ENCODE measurements around the gene CLDN12. TPM values are rescaled to one million over a fixed set of nuclear protein-coding genes. Genes with fewer than 3 reads are reported as not detected.

CLDN12 gene
- 1 to 10 TPM; 5.4 to 5.8 TPM for total RNA-seq

DNA sequence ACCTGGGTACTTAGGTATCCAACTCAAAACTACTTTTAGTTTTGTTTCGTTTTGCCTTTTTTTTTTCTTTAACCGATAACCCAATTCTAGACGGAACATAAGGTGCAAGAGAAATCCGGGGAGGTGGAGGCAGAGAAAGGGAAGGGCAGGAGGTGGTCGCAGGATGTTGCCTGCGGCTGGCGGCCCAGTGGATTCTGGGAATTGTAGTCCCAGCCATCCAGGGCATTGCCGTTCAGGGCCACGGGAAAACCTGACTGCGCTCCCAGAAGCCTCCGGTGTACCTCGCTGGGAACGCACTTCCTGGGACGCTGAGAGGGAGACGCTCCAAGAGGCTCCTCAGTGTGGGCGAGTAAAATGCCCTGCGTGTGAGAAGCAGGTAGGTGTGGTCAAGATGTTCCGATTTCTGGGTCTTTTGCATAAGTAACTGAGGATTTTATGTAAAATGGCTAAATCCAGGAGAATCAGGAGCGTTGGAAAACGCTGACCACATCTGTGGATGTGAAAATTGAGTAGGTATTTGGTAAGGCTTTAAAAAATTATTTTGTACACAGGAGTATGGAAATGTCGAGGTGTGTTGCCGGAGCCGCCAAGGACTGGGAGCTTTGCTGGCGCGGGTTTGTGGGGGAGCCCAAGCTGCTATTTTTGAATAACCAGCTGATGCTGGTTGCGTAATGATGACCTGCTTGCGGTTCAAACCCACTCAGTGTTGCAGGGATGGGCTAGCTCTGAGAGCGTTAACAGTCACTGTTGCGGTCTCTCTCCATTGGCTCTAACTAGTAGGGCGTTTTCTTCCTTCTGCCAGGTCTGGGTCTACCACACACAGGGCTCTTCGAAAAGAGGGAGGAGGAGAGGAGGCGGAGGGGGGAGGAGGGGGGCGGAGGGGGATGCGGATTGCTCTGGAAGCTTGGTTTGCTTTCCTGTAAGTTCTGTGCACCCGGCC lies at the start of gene CLDN12:
CLDN12 (plus strand) TSS at position 288 of the 940 bp plus-strand sequence. CDS start 9,216 bp downstream, outside the sequence.
- peaks cover 13% of the 10 kb centered on the region for H3K9me3 Mint-ChIP-seq (ENCODE audit: low read depth)
- no peaks in the 10 kb centered on the region for H3K27me3 Mint-ChIP-seq
- peak within 1 kb of the TSS; percentile 97 for H3K27ac Mint-ChIP-seq
- peaks cover under 1% of the 10 kb centered on the region for H3K36me3 Mint-ChIP-seq (ENCODE audit: low read depth)
- DNase-seq (peak; percentile 88), ATAC-seq (peak; percentile 98)
- peaks cover 11% of the 10 kb centered on the region for H3K4me1 Mint-ChIP-seq
- H3K4me3 Mint-ChIP-seq, result peak within 1 kb of the TSS; percentile 96
- ChIA-PET CTCF (interaction anchor here (0.6 to 1.1 kb wide), 6 partner anchors 10 to 249 kb away, joined by 3 to 4 read pairs (median 4); partner anchors contain the start of gene STEAP1), POLR2A (no interaction called here)
- intact Hi-C loops (cut with DNase I, micrococcal nuclease), result loop anchor here (1.0 kb wide), 3 partner anchors 21 to 159 kb away; partner anchors contain the start of gene GTPBP10 (in 2 of the 2)

- Mint-ChIP-seq H3K27me3 (no peaks in the 10 kb centered on the region), H3K9me3 (ENCODE audit: low read depth) (no peaks in the 10 kb centered on the region), H3K27ac (no peak overlapping the region), H3K4me3 (no peak overlapping the region), H3K4me1 (no peaks in the 10 kb centered on the region), H3K36me3 (ENCODE audit: low read depth) (peaks cover 58% of the 10 kb centered on the region)
- ChIA-PET POLR2A (no interaction called here), CTCF (interaction anchor here (0.6 kb wide), 1 partner anchor 43 kb away, joined by 3 read pairs; no protein-coding TSS in a partner anchor)
- DNase-seq, result no peak
- no peak for ATAC-seq
- intact Hi-C loops (cut with DNase I, micrococcal nuclease), result no loop called here
Observed at GRCh38 chr7:90383422-90383821, 19.8 kb upstream of the CLDN12 start.

DNA sequence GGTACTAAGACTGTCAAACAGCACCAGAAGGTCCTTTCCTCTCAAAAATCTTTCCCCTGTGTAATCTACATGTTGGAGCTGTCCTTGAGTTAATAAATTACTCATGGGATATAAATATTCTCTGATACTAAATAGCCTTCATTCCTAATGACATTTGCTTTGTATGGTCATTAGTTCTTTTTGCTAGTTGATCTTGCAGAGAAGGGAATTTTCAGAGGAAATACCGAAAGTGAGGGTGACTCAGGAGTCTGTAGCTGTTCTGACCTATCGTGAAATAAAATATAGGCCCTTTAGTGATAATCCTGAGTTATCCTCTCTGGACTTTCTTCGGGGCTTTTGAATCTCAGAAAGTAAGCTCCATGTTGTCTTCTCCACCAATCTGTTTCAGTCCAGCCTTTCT lies 19.4 kb upstream of the CLDN12 start:
- Mint-ChIP-seq H3K9me3 (ENCODE audit: low read depth) (no peaks in the 10 kb centered on the region), H3K27me3 (no peaks in the 10 kb centered on the region), H3K4me1 (no peaks in the 10 kb centered on the region), H3K36me3 (ENCODE audit: low read depth) (peaks cover 57% of the 10 kb centered on the region), H3K27ac (no peak overlapping the region), H3K4me3 (no peak overlapping the region)
- ChIA-PET POLR2A (no interaction called here), CTCF (interaction anchor here (0.6 kb wide), 1 partner anchor 44 kb away, joined by 3 read pairs; no protein-coding TSS in a partner anchor)
- no peak for ATAC-seq
- intact Hi-C loops (cut with DNase I, micrococcal nuclease), result no loop called here
- no peak for DNase-seq

DNA sequence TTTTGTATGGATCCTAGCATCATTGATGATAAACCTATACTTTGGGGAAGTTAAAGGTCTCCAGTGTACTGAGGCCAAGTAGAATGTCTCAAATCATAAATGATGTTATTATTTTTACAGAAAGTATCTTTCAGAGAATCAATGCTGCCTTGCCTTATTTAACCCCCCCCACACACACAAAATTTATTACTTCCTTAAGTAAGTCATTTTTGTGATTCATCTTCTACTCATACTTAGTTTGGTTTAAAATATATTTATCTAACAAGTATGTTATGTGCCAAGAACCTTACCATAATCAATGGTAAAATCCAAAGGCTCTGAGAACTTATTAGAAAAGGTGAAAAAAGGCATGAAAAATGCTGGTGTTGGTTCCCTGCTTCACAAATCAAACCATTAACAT lies 18.8 kb upstream of the CLDN12 start:
- no peak for ATAC-seq

DNA sequence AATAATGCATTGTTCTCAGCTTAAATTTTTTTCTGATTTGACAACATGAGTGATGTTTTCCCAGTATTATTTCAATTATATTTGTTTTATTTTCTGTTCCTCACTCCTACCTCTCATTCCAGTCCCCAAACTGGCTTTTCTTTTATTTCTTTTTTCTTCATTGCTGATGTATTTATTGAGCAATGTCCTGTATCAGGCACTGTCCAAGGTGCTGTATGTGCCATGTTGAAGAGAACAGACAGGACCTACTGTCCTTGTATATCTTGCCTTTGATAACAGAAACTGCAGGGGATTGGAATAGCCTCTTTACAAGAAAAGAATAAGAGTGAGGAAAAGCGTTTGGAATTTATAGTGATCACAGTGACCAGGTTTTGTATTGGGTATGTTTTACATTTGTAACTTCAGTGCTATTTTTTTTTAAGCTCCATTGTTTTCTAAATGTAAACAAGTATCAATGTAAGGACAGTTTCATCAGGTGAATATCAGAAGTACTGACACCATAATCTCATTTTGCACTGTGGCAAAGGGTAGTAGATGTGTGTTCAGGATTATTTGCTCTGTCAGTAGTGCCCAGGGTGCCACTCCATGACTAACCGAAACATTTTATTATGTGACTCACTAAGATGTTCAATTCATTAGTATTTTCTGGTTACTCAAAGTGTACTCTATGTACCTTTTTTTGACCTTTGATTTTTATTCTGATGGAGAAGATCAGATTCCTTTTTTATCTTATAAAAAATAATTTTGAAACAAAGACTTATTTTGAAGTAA lies 15.6 kb upstream of the CLDN12 start:
- Mint-ChIP-seq H3K27me3 (no peaks in the 10 kb centered on the region), H3K36me3 (ENCODE audit: low read depth) (peaks cover 39% of the 10 kb centered on the region), H3K4me1 (no peaks in the 10 kb centered on the region), H3K4me3 (no peak overlapping the region), H3K27ac (no peak overlapping the region), H3K9me3 (ENCODE audit: low read depth) (peaks cover 4% of the 10 kb centered on the region)
- ChIA-PET POLR2A (no interaction called here), CTCF (no interaction called here)
- intact Hi-C loops (cut with DNase I, micrococcal nuclease), result no loop called here
- DNase-seq, result no peak
- ATAC-seq, result no peak

More for the DNA sequence above, 18.8 kb upstream of the CLDN12 start:
- intact Hi-C loops (cut with DNase I, micrococcal nuclease), result no loop called here
- Mint-ChIP-seq H3K36me3 (ENCODE audit: low read depth) (peaks cover 54% of the 10 kb centered on the region), H3K4me1 (no peaks in the 10 kb centered on the region), H3K27ac (no peak overlapping the region), H3K9me3 (ENCODE audit: low read depth) (no peaks in the 10 kb centered on the region), H3K27me3 (no peaks in the 10 kb centered on the region), H3K4me3 (no peak overlapping the region)
- CTCF ChIA-PET, result no interaction called here
- DNase-seq, result no peak
- POLR2A ChIA-PET, result no interaction called here

GRCh38 chr7:90390926-90391325 lies 12.3 kb upstream of the CLDN12 start:
- ChIA-PET POLR2A (no interaction called here), CTCF (interaction anchor here (0.6 to 1.4 kb wide), 3 partner anchors 10 to 100 kb away, joined by 3 to 7 read pairs (median 3); no protein-coding TSS in a partner anchor)
- Mint-ChIP-seq H3K27ac (no peak overlapping the region), H3K36me3 (ENCODE audit: low read depth) (peaks cover 24% of the 10 kb centered on the region), H3K4me1 (no peaks in the 10 kb centered on the region), H3K4me3 (no peak overlapping the region), H3K9me3 (ENCODE audit: low read depth) (peaks cover 12% of the 10 kb centered on the region), H3K27me3 (no peaks in the 10 kb centered on the region)
- intact Hi-C loops (cut with DNase I, micrococcal nuclease), result no loop called here
- DNase-seq (no peak), ATAC-seq (no peak)

DNA sequence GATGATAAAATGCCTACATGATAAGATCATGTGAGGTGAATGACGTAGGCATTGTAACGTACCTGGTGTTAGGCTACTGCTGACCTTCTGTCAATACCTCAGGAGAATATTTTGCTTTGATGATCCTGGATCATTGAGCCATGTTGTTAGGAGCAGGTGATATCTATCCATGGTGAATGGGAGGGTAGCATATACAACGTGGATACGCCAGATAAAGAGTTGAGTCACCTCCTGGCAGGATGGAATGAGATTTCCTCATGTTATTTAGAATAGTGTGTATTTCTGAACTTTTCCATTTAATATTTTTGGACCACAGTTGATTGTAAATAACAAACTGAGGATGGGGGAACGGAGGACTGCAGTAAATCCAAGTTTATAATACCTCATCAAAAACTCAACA lies 11.8 kb upstream of the CLDN12 start:
- ATAC-seq, result no peak
- Mint-ChIP-seq H3K36me3 (ENCODE audit: low read depth) (peaks cover 23% of the 10 kb centered on the region), H3K4me1 (no peaks in the 10 kb centered on the region), H3K27ac (no peak overlapping the region), H3K4me3 (no peak overlapping the region), H3K27me3 (no peaks in the 10 kb centered on the region), H3K9me3 (ENCODE audit: low read depth) (peaks cover 16% of the 10 kb centered on the region)
- intact Hi-C loops (cut with DNase I, micrococcal nuclease), result no loop called here
- ChIA-PET POLR2A (no interaction called here), CTCF (no interaction called here)
- DNase-seq, result no peak

DNA sequence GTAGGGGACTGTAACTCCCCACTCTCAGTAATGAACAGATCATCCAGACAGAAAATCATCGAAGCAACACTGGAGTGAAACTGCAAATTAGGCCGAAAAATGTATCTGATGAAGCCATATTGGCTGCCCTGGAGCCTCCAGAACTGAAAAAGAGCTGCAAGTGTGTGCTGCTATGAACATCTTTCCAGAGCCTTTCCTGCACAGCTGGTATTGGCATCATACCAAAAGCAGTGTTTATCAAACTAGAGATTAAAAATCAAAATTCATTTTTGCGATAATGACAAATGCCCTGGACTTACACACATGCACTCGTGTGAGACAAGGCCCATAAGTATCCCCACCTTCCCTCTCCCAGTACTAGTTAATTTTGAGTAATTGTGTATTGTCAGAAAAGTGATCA lies 6.8 kb upstream of the CLDN12 start:
- no peak for ATAC-seq
- Mint-ChIP-seq H3K4me3 (no peak overlapping the region), H3K36me3 (ENCODE audit: low read depth) (peaks cover 13% of the 10 kb centered on the region), H3K27me3 (no peaks in the 10 kb centered on the region), H3K27ac (no peak overlapping the region), H3K4me1 (no peaks in the 10 kb centered on the region), H3K9me3 (ENCODE audit: low read depth) (peaks cover 39% of the 10 kb centered on the region)
- no peak for DNase-seq
- intact Hi-C loops (cut with DNase I, micrococcal nuclease), result no loop called here
- CTCF ChIA-PET, result no interaction called here
- POLR2A ChIA-PET, result no interaction called here

DNA sequence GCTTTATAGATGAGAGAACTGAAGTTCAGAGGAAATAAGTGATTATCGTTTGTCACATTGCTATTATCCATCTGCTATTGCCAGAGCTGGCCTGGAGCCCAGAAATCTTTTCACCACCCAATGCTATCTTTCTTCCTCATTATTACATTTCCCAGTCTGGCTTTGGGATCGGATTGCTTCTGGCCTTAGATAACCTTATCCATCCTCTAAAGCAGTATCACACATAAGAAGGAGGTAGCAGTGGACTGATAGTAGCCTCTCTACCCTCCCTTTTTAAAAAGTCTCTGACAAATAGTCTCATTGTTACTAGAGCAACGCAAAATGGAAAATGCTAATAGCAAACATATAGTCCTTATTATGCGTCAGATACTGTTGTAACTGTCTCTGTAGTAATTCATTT lies 1.3 kb upstream of the CLDN12 start:
- no peak for ATAC-seq
- H3K4me1 Mint-ChIP-seq, result peaks cover 11% of the 10 kb centered on the region
- H3K27ac Mint-ChIP-seq, result no peak overlapping the region
- intact Hi-C loops (cut with DNase I, micrococcal nuclease), result no loop called here
- no peak for DNase-seq
- H3K27me3 Mint-ChIP-seq, result no peaks in the 10 kb centered on the region
- CTCF ChIA-PET, result no interaction called here
- peaks cover 3% of the 10 kb centered on the region for H3K36me3 Mint-ChIP-seq (ENCODE audit: low read depth)
- H3K9me3 Mint-ChIP-seq (ENCODE audit: low read depth), result peaks cover 22% of the 10 kb centered on the region
- POLR2A ChIA-PET, result no interaction called here
- no peak overlapping the region for H3K4me3 Mint-ChIP-seq

DNA sequence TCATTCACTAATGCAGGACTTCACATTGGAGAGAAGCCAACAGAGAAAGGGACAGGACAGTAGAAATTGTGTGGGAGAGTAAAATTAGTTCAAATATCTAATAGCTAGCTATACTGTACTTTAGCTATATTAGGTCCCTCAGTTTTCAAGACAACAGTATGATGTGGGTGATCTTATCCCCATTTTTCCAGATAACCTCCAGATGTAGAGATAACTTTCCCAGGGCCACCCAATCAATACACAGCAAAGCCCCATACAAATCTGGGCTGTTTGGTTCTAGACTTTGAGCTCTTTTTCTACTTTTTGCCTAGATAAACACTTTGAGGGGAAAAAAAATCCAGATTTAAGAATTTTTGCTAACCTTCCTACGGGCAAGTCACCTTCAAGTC lies 482 bp upstream of the CLDN12 start:
- ATAC-seq (no peak), DNase-seq (no peak)
- H3K27me3 Mint-ChIP-seq, result no peaks in the 10 kb centered on the region
- CTCF ChIA-PET, result interaction anchor here (0.6 to 1.1 kb wide), 4 partner anchors 9 to 249 kb away, joined by 3 to 4 read pairs (median 4); partner anchors contain the start of gene STEAP1
- POLR2A ChIA-PET, result no interaction called here
- H3K4me3 Mint-ChIP-seq, result peak overlapping the region; percentile 96
- H3K9me3 Mint-ChIP-seq (ENCODE audit: low read depth), result peaks cover 18% of the 10 kb centered on the region
- H3K36me3 Mint-ChIP-seq (ENCODE audit: low read depth), result peaks cover 3% of the 10 kb centered on the region
- intact Hi-C loops (cut with DNase I, micrococcal nuclease), result loop anchor here (1.0 kb wide), 2 partner anchors 22 to 56 kb away; partner anchors contain the start of gene GTPBP10 (in 2 of the 2)
- H3K4me1 Mint-ChIP-seq, result peaks cover 11% of the 10 kb centered on the region
- H3K27ac Mint-ChIP-seq, result peak overlapping the region; percentile 97

- POLR2A ChIA-PET, result no interaction called here
- DNase-seq (no peak), ATAC-seq (no peak)
- Mint-ChIP-seq H3K9me3 (ENCODE audit: low read depth) (peaks cover 5% of the 10 kb centered on the region), H3K27ac (no peak overlapping the region), H3K4me1 (peaks cover 11% of the 10 kb centered on the region), H3K36me3 (ENCODE audit: low read depth) (no peaks in the 10 kb centered on the region), H3K27me3 (no peaks in the 10 kb centered on the region), H3K4me3 (no peak overlapping the region)
- CTCF ChIA-PET, result no interaction called here
- intact Hi-C loops (cut with DNase I, micrococcal nuclease), result loop anchor here in 1 of 2 experiments (1.0 kb wide), 1 partner anchor 160 kb away; no protein-coding TSS in a partner anchor
Observed at GRCh38 chr7:90404777-90405176, 1.5 kb downstream of the CLDN12 start.
